Loucy (cell line): ENCODE data around the gene TMEM156.

ENCODE experiments used
- CTCF ChIP-seq: fragments of 200-600 bp; sonication (generic); conservative IDR thresholded peaks from 2 replicates; pipeline ENCODE4 v1.5.1; 2014; ENCODE audit warnings: mild to moderate bottlenecking, antibody characterized with exemption, low read length
- EZH2phosphoT487 ChIP-seq: fragments of 200-600 bp; IDR thresholded peaks from 2 replicates; pipeline ENCODE4 v1.6.1; 2018; ENCODE audit warnings: antibody characterized with exemption, mild to moderate bottlenecking, moderate library complexity, borderline replicate concordance

GRCh38 chr4:39062094-39062769 is 30.0 kb upstream of the TMEM156 start, which contains the start of gene KLHL5:
- no peak for TF ChIP-seq CTCF
- TF ChIP-seq EZH2phosphoT487, result no peak
